K562 (cell line): Measurements from ENCODE around the gene STK16. TPM values are rescaled to one million over a fixed set of nuclear protein-coding genes. Genes with fewer than 3 reads are reported as not detected.

ENCODE experiments used
- ARID2 ChIP-seq: fragments of 450-650 bp; IDR thresholded peaks from 2 replicates; pipeline ENCODE4 v1.6.1; 2017; ENCODE audit warnings: antibody characterized with exemption, mild to moderate bottlenecking
- CBFA2T2 ChIP-seq: fragments of 450-650 bp; conservative IDR thresholded peaks from 2 replicates; pipeline ENCODE4 v1.6.1; 2017; ENCODE audit warnings: mild to moderate bottlenecking
- L3MBTL2 ChIP-seq: fragments of 450-650 bp; IDR thresholded peaks from 2 replicates; pipeline ENCODE4 v1.6.1; 2016; ENCODE audit warnings: mild to moderate bottlenecking, moderate library complexity
- NBN ChIP-seq: fragments of 450-650 bp; IDR thresholded peaks from 2 replicates; pipeline ENCODE4 v1.6.1; 2016; ENCODE audit warnings: low read depth, mild to moderate bottlenecking
- NCOA6 ChIP-seq: fragments of 450-650 bp; IDR thresholded peaks from 2 replicates; pipeline ENCODE4 v1.6.1; 2017; ENCODE audit warnings: mild to moderate bottlenecking
- NFRKB ChIP-seq: fragments of 450-650 bp; IDR thresholded peaks from 2 replicates; pipeline ENCODE4 v1.6.1; 2016; ENCODE audit warnings: low read depth
- NR4A1 ChIP-seq, 2 experiments: fragments of 250-450 bp in 1 of 2; fragments of 450-650 bp in 1 of 2; sonication (Bioruptor Pico) in 1 of 2; IDR thresholded peaks; 2 replicates each; pipeline versions ENCODE4 v1.4.0 to v1.6.1; 2016 to 2020; ENCODE audit warnings: mild to moderate bottlenecking in 2 of 2, missing compliant biosample characterization in 1 of 2, missing genetic modification characterization in 1 of 2, moderate library complexity in 1 of 2
- NUFIP1 ChIP-seq: fragments of 450-650 bp; IDR thresholded peaks from 2 replicates; pipeline ENCODE4 v1.6.1; 2018; ENCODE audit not compliant: partially characterized antibody
- PCBP2 ChIP-seq: fragments of 200-400 bp; formaldehyde crosslinking; IDR thresholded peaks from 2 replicates; pipeline ENCODE4 v1.6.1; 2018; ENCODE audit warnings: low read length, low read depth, mild to moderate bottlenecking, moderate library complexity; ENCODE audit not compliant: poor library complexity, severe bottlenecking
- PURB ChIP-seq: sonication (generic); formaldehyde crosslinking; IDR thresholded peaks from 2 replicates; pipeline ENCODE4 v1.9.0; 2021; ENCODE audit warnings: low read depth, mild to moderate bottlenecking, missing genetic modification reagents
- SMARCA4 ChIP-seq: fragments of 450-650 bp; IDR thresholded peaks from 2 replicates; pipeline ENCODE4 v1.6.1; 2016
- SNRNP70 ChIP-seq: fragments of 200-400 bp; formaldehyde crosslinking; optimal IDR thresholded peaks from 2 replicates; pipeline ENCODE3; 2017; ENCODE audit warnings: low read depth, low read length
- U2AF1 ChIP-seq: fragments of 200-400 bp; formaldehyde crosslinking; optimal IDR thresholded peaks from 2 replicates; pipeline ENCODE3; 2017; ENCODE audit warnings: mild to moderate bottlenecking, low read depth, low read length, moderate library complexity
- XRCC4 ChIP-seq: IDR thresholded peaks from one replicate; pipeline ENCODE4 v1.6.1; 2011; ENCODE audit not compliant: insufficient read depth, insufficient read length; ENCODE audit errors: extremely low read depth
- YBX1 ChIP-seq: fragments of 450-650 bp; IDR thresholded peaks from 2 replicates; pipeline ENCODE4 v1.7.1; 2016; ENCODE audit warnings: mild to moderate bottlenecking
- ZBED1 ChIP-seq: IDR thresholded peaks from 2 replicates; pipeline ENCODE4 v1.6.1; 2014
- ZNF121 ChIP-seq: sonication (generic); formaldehyde crosslinking; conservative IDR thresholded peaks from 2 replicates; pipeline ENCODE4 v1.8.0; 2022; ENCODE audit warnings: missing genetic modification reagents
- ZNF140 ChIP-seq: fragments of 250-450 bp; sonication (Bioruptor Pico); IDR thresholded peaks from 2 replicates; pipeline ENCODE4 v1.8.0; 2021; ENCODE audit warnings: moderate library complexity, mild to moderate bottlenecking, inconsistent platforms
- ZNF165 ChIP-seq: fragments of 250-450 bp; sonication (Bioruptor Pico); IDR thresholded peaks from 2 replicates; pipeline ENCODE4 v1.4.0; 2020; ENCODE audit warnings: borderline replicate concordance
- ZNF212 ChIP-seq: fragments of 450-650 bp; formaldehyde crosslinking; IDR thresholded peaks from 2 replicates; pipeline ENCODE4 v1.4.0; 2020; ENCODE audit warnings: mild to moderate bottlenecking
- ZNF24 ChIP-seq: fragments of 450-650 bp; IDR thresholded peaks from 2 replicates; pipeline ENCODE4 v1.6.1; 2016
- ZNF444 ChIP-seq: fragments of 250-450 bp; sonication (Bioruptor Pico); IDR thresholded peaks from 2 replicates; pipeline ENCODE4 v1.4.0; 2020; ENCODE audit warnings: mild to moderate bottlenecking, moderate library complexity
- ZNF583 ChIP-seq: fragments of 250-450 bp; sonication (Bioruptor Pico); IDR thresholded peaks from 2 replicates; pipeline ENCODE4 v1.4.0; 2020
- polyA plus RNA-seq, 8 experiments: library from polyadenylated mRNA; depleted of rRNA in 4 of 8; stranded (reverse) in 5 of 8; unstranded in 3 of 8; fragments of >200 nt; fragmentation: Nextera tagmentation in 2 of 8; fragmentation: Illumina TruSeq in 1 of 8; extraction: Ambion mirVana in 2 of 8; extraction: Trizol in 1 of 8; gene quantifications; 2 replicates each; pipeline versions ENCODE4 v1.2.1 to v1.2.3, GENCODE V29; 2011 to 2014; ENCODE audit warnings: inconsistent platforms in 1 of 8, missing spikeins in 1 of 8
- total RNA-seq, 7 experiments: library from RNA; depleted of rRNA in 6 of 7; stranded (reverse); fragments of >200 nt in 6 of 7; fragmentation: Illumina TruSeq in 2 of 7; extraction: Trizol in 2 of 7; gene quantifications; 2 replicates each; pipeline versions ENCODE4 v1.2.1 to v1.2.3, GENCODE V29; 2011 to 2021; ENCODE audit warnings: low replicate concordance in 1 of 7
- TF ChIP-seq, protein P1 (sequence below): fragments of 450-650 bp; formaldehyde crosslinking; IDR thresholded peaks from 2 replicates; pipeline ENCODE4 v1.4.0; 2020; ENCODE audit warnings: mild to moderate bottlenecking, moderate library complexity
- TF ChIP-seq, protein P2 (sequence below): fragments of 250-450 bp; sonication (Bioruptor Pico); IDR thresholded peaks from 2 replicates; pipeline ENCODE4 v1.8.0; 2022; ENCODE audit warnings: inconsistent platforms, mild to moderate bottlenecking, moderate library complexity, borderline replicate concordance
- TF ChIP-seq, protein P3 (sequence below): fragments of 450-650 bp; IDR thresholded peaks from one replicate; pipeline ENCODE4 v1.6.1; 2018; ENCODE audit warnings: mild to moderate bottlenecking, moderate library complexity; ENCODE audit not compliant: partially characterized antibody

The STK16 gene
- total and polyA plus RNA-seq, 9 of the 15 experiments (the other 6 are each of a cell fraction or from before 2014, with no cell fraction given), result 5.4 to 36.2 (median 17.8) TPM

DNA sequence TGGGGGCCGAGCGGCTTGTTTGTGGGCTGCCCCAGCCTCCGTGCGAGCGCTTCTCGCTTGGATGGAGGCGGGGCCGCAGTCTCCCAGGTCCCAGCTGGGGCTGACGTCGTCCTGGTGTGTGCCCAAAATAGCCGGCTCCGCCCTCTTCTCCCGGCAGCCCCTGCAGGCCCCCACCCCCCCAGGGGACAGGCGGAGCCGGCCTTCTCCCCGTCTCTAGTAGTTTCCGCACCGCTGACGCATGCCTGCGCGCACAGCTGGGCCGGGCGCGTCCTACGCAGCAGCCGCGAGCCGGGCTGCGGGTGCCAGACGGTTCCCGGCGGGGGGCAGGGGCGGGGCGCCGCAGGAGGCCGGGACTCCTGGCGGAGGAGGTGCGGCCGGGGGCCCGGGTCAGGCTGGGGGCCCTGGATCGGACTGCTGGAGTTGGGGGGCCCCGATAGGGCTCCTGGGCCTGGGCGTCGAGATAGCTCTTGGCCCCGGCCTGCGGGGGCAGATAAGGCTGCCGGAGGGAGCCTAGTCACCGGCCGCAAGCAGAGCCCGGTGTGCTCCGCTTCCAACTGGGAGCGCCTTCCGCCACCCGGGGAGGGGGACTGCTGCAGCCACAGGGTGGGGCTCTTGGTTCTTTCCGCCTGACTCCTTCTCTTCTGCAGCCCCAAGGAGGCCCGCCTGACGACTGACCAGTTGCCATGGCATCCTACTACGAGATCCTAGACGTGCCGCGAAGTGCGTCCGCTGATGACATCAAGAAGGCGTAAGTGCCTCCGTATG is 34.1 kb downstream of the STK16 start, which contains the start of gene DNAJB2 (continued):
- TF ChIP-seq ZBED1 (peak; percentile 76; the same call in 1 of the 2 replicates), NBN (peak; percentile 86), SMARCA4 (peak; percentile 83), ARID2 (no peak), ZNF165 (CRISPR knock-in tag) (no peak), CBFA2T2 (peak; percentile 98), ZNF583 (CRISPR knock-in tag) (peak; percentile 87), ZNF140 (no peak), NCOA6 (0 out of 2 replicates have a peak, but pooled peaks have one; percentile 3), NFRKB (no peak), NR4A1 (CRISPR knock-in tag; IDR thresholded peaks at IDR 0.05) (no peak), NR4A1 (tag; IDR thresholded peaks at IDR 0.05) (peak; percentile 95), PURB (CRISPR knock-in tag) (no peak), PCBP2 (no peak), U2AF1 (no peak), XRCC4 (no peak), YBX1 (no peak), ZNF212 (no peak), ZNF444 (CRISPR knock-in tag) (0 out of 2 replicates have a peak, but pooled peaks have one; percentile 54), L3MBTL2 (peak; percentile 53; the same call in 1 of the 2 replicates), ZNF121 (CRISPR knock-in tag) (no peak), SNRNP70 (no peak), ZNF24 (peak; percentile 12; the same call in 1 of the 2 replicates), NUFIP1 (no peak)
- TF ChIP-seq, protein P1, sequence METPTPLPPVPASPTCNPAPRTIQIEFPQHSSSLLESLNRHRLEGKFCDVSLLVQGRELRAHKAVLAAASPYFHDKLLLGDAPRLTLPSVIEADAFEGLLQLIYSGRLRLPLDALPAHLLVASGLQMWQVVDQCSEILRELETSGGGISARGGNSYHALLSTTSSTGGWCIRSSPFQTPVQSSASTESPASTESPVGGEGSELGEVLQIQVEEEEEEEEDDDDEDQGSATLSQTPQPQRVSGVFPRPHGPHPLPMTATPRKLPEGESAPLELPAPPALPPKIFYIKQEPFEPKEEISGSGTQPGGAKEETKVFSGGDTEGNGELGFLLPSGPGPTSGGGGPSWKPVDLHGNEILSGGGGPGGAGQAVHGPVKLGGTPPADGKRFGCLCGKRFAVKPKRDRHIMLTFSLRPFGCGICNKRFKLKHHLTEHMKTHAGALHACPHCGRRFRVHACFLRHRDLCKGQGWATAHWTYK (CRISPR knock-in tag), result peak; percentile 90
- TF ChIP-seq, protein P2, sequence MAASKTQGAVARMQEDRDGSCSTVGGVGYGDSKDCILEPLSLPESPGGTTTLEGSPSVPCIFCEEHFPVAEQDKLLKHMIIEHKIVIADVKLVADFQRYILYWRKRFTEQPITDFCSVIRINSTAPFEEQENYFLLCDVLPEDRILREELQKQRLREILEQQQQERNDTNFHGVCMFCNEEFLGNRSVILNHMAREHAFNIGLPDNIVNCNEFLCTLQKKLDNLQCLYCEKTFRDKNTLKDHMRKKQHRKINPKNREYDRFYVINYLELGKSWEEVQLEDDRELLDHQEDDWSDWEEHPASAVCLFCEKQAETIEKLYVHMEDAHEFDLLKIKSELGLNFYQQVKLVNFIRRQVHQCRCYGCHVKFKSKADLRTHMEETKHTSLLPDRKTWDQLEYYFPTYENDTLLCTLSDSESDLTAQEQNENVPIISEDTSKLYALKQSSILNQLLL (CRISPR knock-in tag), result no peak
- TF ChIP-seq, protein P3, sequence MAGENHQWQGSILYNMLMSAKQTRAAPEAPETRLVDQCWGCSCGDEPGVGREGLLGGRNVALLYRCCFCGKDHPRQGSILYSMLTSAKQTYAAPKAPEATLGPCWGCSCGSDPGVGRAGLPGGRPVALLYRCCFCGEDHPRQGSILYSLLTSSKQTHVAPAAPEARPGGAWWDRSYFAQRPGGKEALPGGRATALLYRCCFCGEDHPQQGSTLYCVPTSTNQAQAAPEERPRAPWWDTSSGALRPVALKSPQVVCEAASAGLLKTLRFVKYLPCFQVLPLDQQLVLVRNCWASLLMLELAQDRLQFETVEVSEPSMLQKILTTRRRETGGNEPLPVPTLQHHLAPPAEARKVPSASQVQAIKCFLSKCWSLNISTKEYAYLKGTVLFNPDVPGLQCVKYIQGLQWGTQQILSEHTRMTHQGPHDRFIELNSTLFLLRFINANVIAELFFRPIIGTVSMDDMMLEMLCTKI, result no peak
